D721Med (cell line): ENCODE measurements around the gene ADAD1.

Experiments
- DNase-seq: peaks from one replicate; pipeline ENCODE4 v3.0.0; 2011; ENCODE audit warnings: low spot score; ENCODE audit not compliant: insufficient read length
- FAIRE-seq: peaks from 2 replicates; lab custom pipeline; 2011; peaks lifted over from hg19 to GRCh38; lab: Jason Lieb, UNC
- TF ChIP-seq, protein P1 (sequence below): IDR thresholded peaks from 2 replicates; pipeline ENCODE4 v1.5.1; 2012; ENCODE audit warnings: mild to moderate bottlenecking, control low read depth; ENCODE audit not compliant: insufficient read depth; ENCODE audit errors: missing control alignments

ADAD1 gene

DNA sequence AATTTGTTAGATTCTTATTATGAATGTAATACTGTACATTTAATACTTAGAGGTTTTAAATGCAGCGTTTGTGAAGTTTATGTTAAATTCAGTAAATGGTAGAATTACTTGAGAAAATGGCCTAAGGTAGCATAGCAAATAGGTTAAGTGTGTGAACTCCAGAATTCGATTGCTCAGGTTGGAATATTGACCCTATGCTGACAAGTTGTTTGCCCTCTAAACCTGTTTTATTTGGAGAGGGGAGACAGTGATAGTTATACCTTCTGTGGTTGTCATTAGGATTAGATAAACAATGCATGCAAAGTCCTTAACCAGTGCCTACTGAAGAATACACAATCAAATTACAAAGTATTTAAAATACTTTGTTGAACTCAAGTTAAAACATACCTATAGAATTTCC, 5.4 kb downstream of the ADAD1 start:
- DNase-seq (no peak), FAIRE-seq (no peak)
- TF ChIP-seq, protein P1, sequence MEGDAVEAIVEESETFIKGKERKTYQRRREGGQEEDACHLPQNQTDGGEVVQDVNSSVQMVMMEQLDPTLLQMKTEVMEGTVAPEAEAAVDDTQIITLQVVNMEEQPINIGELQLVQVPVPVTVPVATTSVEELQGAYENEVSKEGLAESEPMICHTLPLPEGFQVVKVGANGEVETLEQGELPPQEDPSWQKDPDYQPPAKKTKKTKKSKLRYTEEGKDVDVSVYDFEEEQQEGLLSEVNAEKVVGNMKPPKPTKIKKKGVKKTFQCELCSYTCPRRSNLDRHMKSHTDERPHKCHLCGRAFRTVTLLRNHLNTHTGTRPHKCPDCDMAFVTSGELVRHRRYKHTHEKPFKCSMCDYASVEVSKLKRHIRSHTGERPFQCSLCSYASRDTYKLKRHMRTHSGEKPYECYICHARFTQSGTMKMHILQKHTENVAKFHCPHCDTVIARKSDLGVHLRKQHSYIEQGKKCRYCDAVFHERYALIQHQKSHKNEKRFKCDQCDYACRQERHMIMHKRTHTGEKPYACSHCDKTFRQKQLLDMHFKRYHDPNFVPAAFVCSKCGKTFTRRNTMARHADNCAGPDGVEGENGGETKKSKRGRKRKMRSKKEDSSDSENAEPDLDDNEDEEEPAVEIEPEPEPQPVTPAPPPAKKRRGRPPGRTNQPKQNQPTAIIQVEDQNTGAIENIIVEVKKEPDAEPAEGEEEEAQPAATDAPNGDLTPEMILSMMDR = no peak

DNA sequence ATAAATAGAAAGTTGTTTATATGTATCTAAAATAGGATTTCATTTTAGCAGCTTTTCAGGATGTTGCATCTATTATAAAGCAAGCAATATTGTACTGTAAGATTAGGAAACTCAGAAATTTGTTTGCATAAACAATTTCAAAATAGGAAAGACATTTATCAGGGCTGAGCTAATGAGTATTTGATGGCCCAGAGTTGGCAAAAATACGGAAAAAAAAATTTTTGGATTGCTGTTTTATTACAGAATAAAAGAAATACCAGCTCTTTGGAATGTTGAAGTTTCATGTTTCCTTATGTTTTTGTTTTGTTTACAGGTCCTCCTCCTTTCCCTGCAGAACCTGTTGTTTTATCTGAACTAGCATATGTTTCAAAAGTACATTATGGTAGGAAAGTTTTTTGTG, 14.5 kb downstream of the ADAD1 start:
- TF ChIP-seq, protein P1 = no peak
- DNase-seq (no peak), FAIRE-seq (no peak)

- DNase-seq (no peak), FAIRE-seq (no peak)
- TF ChIP-seq, protein P1 = no peak
Measured at GRCh38 chr4:122403861-122404260, 25.1 kb downstream of the ADAD1 start.

DNA sequence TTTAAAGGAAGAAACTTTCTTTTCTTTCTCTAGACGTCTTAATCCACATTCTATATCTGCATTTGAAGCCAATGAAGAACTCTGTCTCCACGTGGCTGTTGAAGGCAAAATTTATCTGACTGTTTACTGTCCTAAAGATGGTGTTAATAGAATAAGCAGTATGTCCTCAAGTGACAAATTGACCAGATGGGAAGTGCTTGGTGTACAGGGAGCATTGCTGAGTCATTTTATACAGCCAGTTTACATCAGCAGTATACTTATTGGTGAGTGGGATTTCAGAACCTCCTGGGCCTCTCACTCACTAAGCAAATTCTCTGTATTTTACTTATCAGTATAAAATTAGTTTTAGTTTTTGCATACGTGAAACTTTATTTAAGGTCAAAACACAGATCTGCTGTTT, 33.7 kb downstream of the ADAD1 start:
- DNase-seq (no peak), FAIRE-seq (no peak)
- TF ChIP-seq, protein P1 = no peak

DNA sequence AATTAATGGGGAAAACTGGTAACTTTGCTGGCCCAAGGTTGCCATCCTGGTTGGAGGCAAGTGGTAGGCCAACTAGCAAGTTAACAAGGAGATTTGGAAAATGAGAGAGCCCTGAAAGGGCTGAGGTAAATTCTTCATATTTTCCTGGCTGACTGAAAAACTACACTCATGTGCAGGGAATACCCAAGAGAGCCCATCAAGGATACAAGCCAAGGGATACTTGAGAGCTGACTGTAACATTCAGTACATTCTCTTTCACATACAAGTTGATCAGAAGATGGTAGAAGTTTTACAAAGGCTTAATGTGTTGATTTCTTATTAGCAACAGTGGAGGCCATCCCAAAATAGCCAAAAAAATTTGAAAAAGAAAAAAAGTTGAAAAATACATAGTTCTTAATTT, 44.4 kb downstream of the ADAD1 start:
- FAIRE-seq (no peak), DNase-seq (no peak)
- TF ChIP-seq, protein P1 = no peak

- TF ChIP-seq, protein P1 = no peak
- DNase-seq (no peak), FAIRE-seq (no peak)
Measured at GRCh38 chr4:122431351-122431750, 52.5 kb downstream of the ADAD1 start.

- FAIRE-seq (no peak), DNase-seq (no peak)
- TF ChIP-seq, protein P1 = no peak
Measured at GRCh38 chr4:122434285-122434684, 55.5 kb downstream of the ADAD1 start.
